ENCODE data around the gene ANGPTL8. TPM values are rescaled to one million over a fixed set of nuclear protein-coding genes. Genes with fewer than 3 reads are reported as not detected.

The ANGPTL8 gene
- total RNA-seq, 1 experiment from 2014 or later = not detected

DNA sequence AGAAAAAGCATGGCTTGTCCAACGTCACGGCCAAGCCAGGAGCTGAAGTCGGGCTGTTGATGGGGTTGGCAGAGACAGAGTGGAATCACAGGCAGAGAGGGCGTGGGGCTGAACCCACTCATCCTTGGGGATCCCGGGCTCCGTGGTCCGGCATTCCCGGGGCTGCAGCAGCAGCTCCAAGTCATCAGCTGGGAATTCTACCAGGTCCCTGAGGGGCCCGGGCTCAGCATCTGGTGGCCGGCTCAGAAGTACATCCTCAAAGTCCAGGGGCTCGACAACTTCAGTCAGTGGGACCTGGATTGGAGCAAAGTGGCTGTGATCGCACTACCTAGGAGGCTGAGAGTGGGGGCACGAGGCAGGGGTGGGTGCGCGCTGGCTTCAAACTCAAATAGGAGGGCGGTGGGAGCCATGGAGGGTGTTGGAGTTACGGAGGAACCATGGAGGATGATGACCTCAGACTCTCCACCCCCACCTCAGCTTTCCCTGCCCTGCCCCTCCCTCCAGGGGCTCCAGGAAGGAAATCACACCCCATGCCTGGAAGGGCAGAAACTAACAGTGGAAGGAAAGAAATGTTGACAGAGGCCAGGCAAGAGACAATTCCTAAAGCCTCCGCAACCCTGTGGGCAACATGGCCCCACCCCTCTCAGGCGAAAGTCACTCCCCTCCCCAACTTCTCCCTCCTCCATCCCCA lies 13.4 kb downstream of the ANGPTL8 start:
- Histone ChIP-seq H3K4me1 (ENCODE audit: insufficient read depth, low read length, poor library complexity, severe bottlenecking) (no peaks in the 10 kb centered on the region), H3K27ac (ENCODE audit: low read depth, low read length, poor library complexity, severe bottlenecking) (no peak overlapping the region), H3K27me3 (replicated peaks; ENCODE audit: insufficient read depth, low read depth, low read length, poor library complexity) (no peaks in the 10 kb centered on the region), H3K9me3 (ENCODE audit: low read depth, low read length, poor library complexity, severe bottlenecking) (no peaks in the 10 kb centered on the region), H3K36me3 (ENCODE audit: insufficient read depth, low read length, poor library complexity, severe bottlenecking) (no peaks in the 10 kb centered on the region), H3K4me3 (ENCODE audit: low read depth, low read length, poor library complexity, severe bottlenecking) (no peak overlapping the region)
- intact Hi-C loops (cut with micrococcal nuclease; ENCODE audit: unreplicated experiment) = loop anchor here (1.0 kb wide), 1 partner anchor 27 kb away; no protein-coding TSS in a partner anchor
- no TSS peak for BruUV-seq (replicated peaks)
- ChIA-PET CTCF (interaction anchor here (0.6 kb wide), 1 partner anchor 9 kb away, joined by 4 read pairs; no protein-coding TSS in a partner anchor), POLR2A (ENCODE audit: low non-redundant PET) (no interaction called here)
- no peak for DNase-seq (ENCODE audit: low spot score)
- TF ChIP-seq EZH2 (IDR thresholded peaks at IDR 0.05; ENCODE audit: borderline replicate concordance, low read depth, low read length, poor library complexity, severe bottlenecking) = no peak
- TF ChIP-seq, protein P1, sequence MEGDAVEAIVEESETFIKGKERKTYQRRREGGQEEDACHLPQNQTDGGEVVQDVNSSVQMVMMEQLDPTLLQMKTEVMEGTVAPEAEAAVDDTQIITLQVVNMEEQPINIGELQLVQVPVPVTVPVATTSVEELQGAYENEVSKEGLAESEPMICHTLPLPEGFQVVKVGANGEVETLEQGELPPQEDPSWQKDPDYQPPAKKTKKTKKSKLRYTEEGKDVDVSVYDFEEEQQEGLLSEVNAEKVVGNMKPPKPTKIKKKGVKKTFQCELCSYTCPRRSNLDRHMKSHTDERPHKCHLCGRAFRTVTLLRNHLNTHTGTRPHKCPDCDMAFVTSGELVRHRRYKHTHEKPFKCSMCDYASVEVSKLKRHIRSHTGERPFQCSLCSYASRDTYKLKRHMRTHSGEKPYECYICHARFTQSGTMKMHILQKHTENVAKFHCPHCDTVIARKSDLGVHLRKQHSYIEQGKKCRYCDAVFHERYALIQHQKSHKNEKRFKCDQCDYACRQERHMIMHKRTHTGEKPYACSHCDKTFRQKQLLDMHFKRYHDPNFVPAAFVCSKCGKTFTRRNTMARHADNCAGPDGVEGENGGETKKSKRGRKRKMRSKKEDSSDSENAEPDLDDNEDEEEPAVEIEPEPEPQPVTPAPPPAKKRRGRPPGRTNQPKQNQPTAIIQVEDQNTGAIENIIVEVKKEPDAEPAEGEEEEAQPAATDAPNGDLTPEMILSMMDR (conservative IDR thresholded peaks at IDR 0.05; ENCODE audit: low read depth, low read length) = no peak

DNA sequence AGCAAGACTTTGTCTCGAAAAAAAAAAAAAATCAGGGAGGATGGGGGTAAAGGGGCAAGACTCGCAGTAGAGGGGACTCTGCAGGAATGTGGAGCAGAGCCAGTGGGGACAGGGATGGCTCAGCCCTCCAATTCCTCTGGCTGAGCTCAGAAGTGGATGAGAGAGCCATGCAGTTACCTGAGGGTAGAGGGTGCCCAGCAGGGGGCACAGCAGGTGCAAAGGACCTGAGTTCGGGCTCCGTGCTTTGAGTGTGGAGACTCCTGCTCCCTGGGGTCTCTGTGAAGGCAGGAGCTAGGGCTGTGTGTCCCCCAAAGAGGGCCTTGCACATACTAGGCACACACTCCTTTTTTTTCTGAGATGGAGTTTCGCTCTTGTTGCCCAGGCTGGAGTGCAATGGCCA lies 15.2 kb downstream of the ANGPTL8 start:
- no TSS peak for BruUV-seq (replicated peaks)
- intact Hi-C loops (cut with micrococcal nuclease; ENCODE audit: unreplicated experiment) = no loop called here
- Histone ChIP-seq H3K27me3 (replicated peaks; ENCODE audit: insufficient read depth, low read depth, low read length, poor library complexity) (no peaks in the 10 kb centered on the region), H3K9me3 (ENCODE audit: low read depth, low read length, poor library complexity, severe bottlenecking) (no peaks in the 10 kb centered on the region), H3K4me3 (ENCODE audit: low read depth, low read length, poor library complexity, severe bottlenecking) (no peak overlapping the region), H3K36me3 (ENCODE audit: insufficient read depth, low read length, poor library complexity, severe bottlenecking) (no peaks in the 10 kb centered on the region), H3K4me1 (ENCODE audit: insufficient read depth, low read length, poor library complexity, severe bottlenecking) (no peaks in the 10 kb centered on the region), H3K27ac (ENCODE audit: low read depth, low read length, poor library complexity, severe bottlenecking) (no peak overlapping the region)
- POLR2A ChIA-PET (ENCODE audit: low non-redundant PET) = no interaction called here
- DNase-seq (ENCODE audit: low spot score) = no peak
- CTCF ChIA-PET = no interaction called here
- TF ChIP-seq, protein P1 (conservative IDR thresholded peaks at IDR 0.05; ENCODE audit: low read depth, low read length) = no peak
- TF ChIP-seq EZH2 (IDR thresholded peaks at IDR 0.05; ENCODE audit: borderline replicate concordance, low read depth, low read length, poor library complexity, severe bottlenecking) = no peak

DNA sequence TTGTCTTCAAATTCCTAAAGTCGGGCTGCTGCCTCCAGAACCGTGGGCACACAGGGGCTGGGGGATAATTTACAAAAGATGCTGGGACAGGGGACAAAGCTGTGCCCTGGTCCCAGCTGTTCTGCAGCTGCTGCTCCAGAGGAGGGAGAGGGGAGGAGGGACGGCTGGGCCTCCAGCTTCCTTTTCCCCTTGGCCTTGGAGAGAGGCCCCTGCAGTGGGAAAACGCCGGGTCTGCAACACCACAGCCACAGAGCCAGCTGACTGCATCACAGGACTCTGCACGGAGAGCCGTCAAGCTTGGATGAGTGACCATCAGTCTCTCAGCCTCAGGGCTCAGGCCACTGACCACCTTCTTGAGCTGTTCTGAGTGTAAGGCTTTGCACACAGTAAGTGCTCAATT lies 16.8 kb downstream of the ANGPTL8 start:
- Histone ChIP-seq H3K9me3 (ENCODE audit: low read depth, low read length, poor library complexity, severe bottlenecking) (no peaks in the 10 kb centered on the region), H3K4me1 (ENCODE audit: insufficient read depth, low read length, poor library complexity, severe bottlenecking) (no peaks in the 10 kb centered on the region), H3K4me3 (ENCODE audit: low read depth, low read length, poor library complexity, severe bottlenecking) (no peak overlapping the region), H3K36me3 (ENCODE audit: insufficient read depth, low read length, poor library complexity, severe bottlenecking) (no peaks in the 10 kb centered on the region), H3K27me3 (replicated peaks; ENCODE audit: insufficient read depth, low read depth, low read length, poor library complexity) (no peaks in the 10 kb centered on the region), H3K27ac (ENCODE audit: low read depth, low read length, poor library complexity, severe bottlenecking) (no peak overlapping the region)
- no TSS peak for BruUV-seq (replicated peaks)
- CTCF ChIA-PET = no interaction called here
- TF ChIP-seq EZH2 (IDR thresholded peaks at IDR 0.05; ENCODE audit: borderline replicate concordance, low read depth, low read length, poor library complexity, severe bottlenecking) = no peak
- TF ChIP-seq, protein P1 (conservative IDR thresholded peaks at IDR 0.05; ENCODE audit: low read depth, low read length) = no peak
- DNase-seq (ENCODE audit: low spot score) = no peak
- POLR2A ChIA-PET (ENCODE audit: low non-redundant PET) = no interaction called here
- intact Hi-C loops (cut with micrococcal nuclease; ENCODE audit: unreplicated experiment) = no loop called here

All from A673 (cell line).